SU-DHL-6 (cell line): ENCODE measurements around the gene MEGF10.

Experiments used
- H2AFZ ChIP-seq: fragments of 200-600 bp; sonication (generic); 2 replicates; pipeline ENCODE4 v1.6.1; 2014; ENCODE audit warnings: low read depth, mild to moderate bottlenecking, moderate library complexity, mixed read lengths, antibody characterized with exemption, low read length; ENCODE audit not compliant: severe bottlenecking
- H3F3A ChIP-seq: fragments of 200-600 bp; shearing (Covaris generic); 2 replicates; pipeline ENCODE4 v1.6.0; 2016; ENCODE audit warnings: antibody characterized with exemption, mild to moderate bottlenecking; ENCODE audit not compliant: insufficient read depth
- H3K27ac ChIP-seq: fragments of 200-600 bp; sonication (generic); 2 replicates; pipeline ENCODE4 v1.5.1; 2016; ENCODE audit warnings: low read depth, mild to moderate bottlenecking, low read length, moderate library complexity, mixed read lengths
- H3K27me3 ChIP-seq: fragments of 200-600 bp; sonication (generic), shearing (Covaris generic); 2 replicates; pipeline ENCODE4 v1.6.0; 2014; ENCODE audit warnings: mild to moderate bottlenecking, low read length
- H3K36me3 ChIP-seq: fragments of 200-600 bp; sonication (generic); 2 replicates; pipeline ENCODE4 v1.6.1; 2014; ENCODE audit warnings: mild to moderate bottlenecking, low read length, mixed read lengths
- H3K4me2 ChIP-seq: fragments of 300-600, 200-600 bp; shearing (Covaris generic), sonication (generic); 2 replicates; pipeline ENCODE4 v1.6.0; 2014; ENCODE audit warnings: low read length, low read depth, mild to moderate bottlenecking; ENCODE audit not compliant: poor library complexity, severe bottlenecking
- H3K4me3 ChIP-seq: fragments of 200-600 bp; sonication (generic); 2 replicates; pipeline ENCODE4 v1.5.1; 2014; ENCODE audit warnings: antibody characterized with exemption, low read length, mild to moderate bottlenecking, mixed read lengths; ENCODE audit not compliant: insufficient read depth, poor library complexity, severe bottlenecking
- H3K79me2 ChIP-seq: fragments of 200-600 bp; sonication (generic); 2 replicates; pipeline ENCODE4 v1.6.1; 2014; ENCODE audit warnings: mild to moderate bottlenecking, low read length, moderate library complexity; ENCODE audit not compliant: insufficient read depth
- H3K9ac ChIP-seq: fragments of 200-600 bp; sonication (generic); 2 replicates; pipeline ENCODE4 v1.7.0; 2014; ENCODE audit warnings: mild to moderate bottlenecking, low read length
- H3K9me2 ChIP-seq: fragments of 200-600 bp; sonication (generic); replicated peaks from 2 replicates; pipeline ENCODE4 v1.6.1; 2014; ENCODE audit warnings: low read length; ENCODE audit not compliant: insufficient read depth
- H3K9me3 ChIP-seq: fragments of 200-600 bp; sonication (generic); 2 replicates; pipeline ENCODE4 v1.6.1; 2014; ENCODE audit warnings: low read length, mixed read lengths; ENCODE audit not compliant: insufficient read depth
- H4K20me1 ChIP-seq: fragments of 200-600 bp; sonication (generic); 2 replicates; pipeline ENCODE4 v1.6.1; 2014; ENCODE audit warnings: low read depth, mild to moderate bottlenecking, antibody characterized with exemption, low read length, moderate library complexity, mixed read lengths
- CTCF ChIP-seq: fragments of 200-600 bp; sonication (generic); IDR thresholded peaks from one replicate; pipeline ENCODE4 v1.5.1; 2017; ENCODE audit warnings: antibody characterized with exemption, mild to moderate bottlenecking, low read length, moderate library complexity; ENCODE audit not compliant: insufficient read depth, poor library complexity, severe bottlenecking
- EZH2phosphoT487 ChIP-seq: fragments of 200-600 bp; sonication (generic), shearing (Covaris generic); conservative IDR thresholded peaks from 2 replicates; pipeline ENCODE4 v1.6.1; 2018; ENCODE audit warnings: mild to moderate bottlenecking, antibody characterized with exemption, low read length, moderate library complexity, mixed read lengths

The MEGF10 gene

GRCh38 chr5:127335381-127335780 lies 44.8 kb downstream of the MEGF10 start:
- Histone ChIP-seq H3K36me3 (no peaks in the 10 kb centered on the region), H3K4me2 (no peak overlapping the region), H3K9me3 (no peaks in the 10 kb centered on the region), H3K9ac (no peak overlapping the region), H3K79me2 (no peaks in the 10 kb centered on the region), H3K27ac (no peak overlapping the region), H3K9me2 (no peaks in the 10 kb centered on the region), H2AFZ (no peak overlapping the region), H3K4me3 (no peak overlapping the region), H3F3A (no peaks in the 10 kb centered on the region), H4K20me1 (no peaks in the 10 kb centered on the region), H3K27me3 (no peaks in the 10 kb centered on the region)
- no peak for TF ChIP-seq CTCF
- no peak for TF ChIP-seq EZH2phosphoT487

GRCh38 chr5:127337876-127338275 lies 47.3 kb downstream of the MEGF10 start:
- TF ChIP-seq EZH2phosphoT487 (no peak), CTCF (no peak)
- Histone ChIP-seq H3F3A (no peaks in the 10 kb centered on the region), H3K9me3 (no peaks in the 10 kb centered on the region), H3K27me3 (no peaks in the 10 kb centered on the region), H3K4me3 (no peak overlapping the region), H3K36me3 (no peaks in the 10 kb centered on the region), H3K27ac (no peak overlapping the region), H3K9ac (no peak overlapping the region), H3K79me2 (no peaks in the 10 kb centered on the region), H3K4me2 (no peak overlapping the region), H2AFZ (no peak overlapping the region), H4K20me1 (no peaks in the 10 kb centered on the region), H3K9me2 (no peaks in the 10 kb centered on the region)

DNA sequence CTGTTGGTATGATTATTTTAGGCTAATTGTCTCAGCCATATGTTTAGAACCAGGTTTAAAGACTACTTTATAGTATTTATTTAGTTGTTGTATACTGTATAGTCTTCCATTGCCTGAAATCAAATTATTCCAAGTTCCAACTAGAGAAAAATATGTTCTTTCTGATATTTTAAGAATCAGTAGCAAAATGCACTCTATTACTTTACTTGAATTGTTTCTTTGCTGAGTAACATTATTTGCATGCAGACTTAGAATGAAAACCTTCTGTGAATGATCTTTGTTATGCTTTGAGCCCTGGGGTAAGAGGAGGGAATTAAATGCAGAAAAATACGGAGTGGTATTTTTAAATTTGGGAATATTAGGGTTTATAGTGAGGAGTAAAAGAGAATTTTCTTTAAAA lies 47.9 kb downstream of the MEGF10 start:
- Histone ChIP-seq H3K79me2 (no peaks in the 10 kb centered on the region), H2AFZ (no peak overlapping the region), H3K4me3 (no peak overlapping the region), H3K4me2 (no peak overlapping the region), H3K27ac (no peak overlapping the region), H3K9me2 (no peaks in the 10 kb centered on the region), H3K9me3 (no peaks in the 10 kb centered on the region), H3K9ac (no peak overlapping the region), H3F3A (no peaks in the 10 kb centered on the region), H3K27me3 (no peaks in the 10 kb centered on the region), H4K20me1 (no peaks in the 10 kb centered on the region), H3K36me3 (no peaks in the 10 kb centered on the region)
- TF ChIP-seq EZH2phosphoT487 (no peak), CTCF (no peak)
